Measurements from ENCODE around the gene HNRNPU. TPM values are rescaled to one million over a fixed set of nuclear protein-coding genes. Genes with fewer than 3 reads are reported as not detected.

Gene HNRNPU
- total and polyA plus RNA-seq, 10 donors = 121 to 457 (median 280) TPM

DNA sequence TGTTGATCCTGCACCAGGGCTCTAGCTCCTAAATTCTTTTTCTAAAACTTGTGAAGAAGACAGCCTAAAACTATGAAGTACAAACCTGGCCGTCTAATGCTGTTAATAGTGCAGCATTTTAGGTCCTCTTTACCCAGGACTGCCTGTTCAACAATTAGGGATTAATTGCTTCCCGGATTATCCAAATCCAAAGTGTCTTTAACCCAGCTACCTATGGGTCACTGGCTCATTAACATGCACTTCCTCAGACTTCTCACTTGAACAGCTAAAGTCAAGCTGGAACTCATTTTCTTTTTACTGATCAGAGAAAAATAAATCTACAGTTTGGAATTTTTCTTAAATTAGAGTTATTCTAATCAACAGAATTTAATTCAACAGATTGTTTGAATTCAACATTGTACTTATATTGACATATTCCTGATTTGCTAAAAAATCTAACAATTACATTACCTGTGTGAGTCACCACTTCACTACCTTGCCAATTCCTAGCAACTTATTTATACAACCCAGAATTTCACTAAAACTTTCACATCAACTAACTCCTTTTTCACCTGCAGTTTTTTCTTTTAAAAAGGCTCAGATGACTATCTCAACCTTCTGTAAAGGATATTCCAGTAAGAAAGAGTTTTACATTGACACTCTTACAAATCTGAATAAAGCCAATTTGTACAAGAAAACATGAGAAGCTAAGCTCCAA lies 3.3 kb downstream of the HNRNPU start:
- peaks cover 58 to 79% (median 75%) of the 10 kb centered on the region in 6 donors for H3K4me1 ChIP-seq
- H3K27ac ChIP-seq = peak overlapping the region in 7 of 8 donors; percentile 30 to 100 (median 100)
- no peaks in the 10 kb centered on the region for H3K27me3 ChIP-seq (replicated peaks in 1 of 7)
- WGBS, 5 donors = 8 to 15% (median 14%) methylated on average over 2 of the region's 2 CpGs
- no peak for DNase-seq
- intact Hi-C loops (cut with DNase I; ENCODE audit: low total_unique reads) = no loop called here
- peak overlapping the region in 7 of 8 donors; percentile 71 to 97 (median 91) for H3K4me3 ChIP-seq
- TF ChIP-seq POLR2AphosphoS5 (IDR thresholded peaks at IDR 0.05) (no peak), CTCF (IDR thresholded peaks at IDR 0.05 in 8 of 11, conservative IDR thresholded peaks at IDR 0.05 in 3 of 11) (no peak), POLR2A (IDR thresholded peaks at IDR 0.05) (no peak)
- H3K9me3 ChIP-seq = no peaks in the 10 kb centered on the region
- peaks cover 0 to 60% (median 48%) of the 10 kb centered on the region in 6 donors for H3K36me3 ChIP-seq

- H3K36me3 ChIP-seq = peaks cover 0 to 69% (median 57%) of the 10 kb centered on the region in 6 donors
- WGBS, 5 donors = 65 to 72% (median 70%) methylated on average over 9 of the region's 9 CpGs
- peak overlapping the region in 3 of 8 donors; percentile 100 for H3K27ac ChIP-seq
These were observed 4.3 kb downstream of the HNRNPU start for GRCh38 chr1:244860078-244860477.

GRCh38 chr1:244858357-244858756 lies 6.0 kb downstream of the HNRNPU start:
- intact Hi-C loops (cut with DNase I; ENCODE audit: low total_unique reads) = no loop called here
- H3K9me3 ChIP-seq = no peaks in the 10 kb centered on the region
- no peak for TF ChIP-seq POLR2A (IDR thresholded peaks at IDR 0.05)
- TF ChIP-seq POLR2AphosphoS5 (IDR thresholded peaks at IDR 0.05) = no peak
- H3K27me3 ChIP-seq (replicated peaks in 1 of 7) = no peaks in the 10 kb centered on the region
- WGBS, 5 donors = 63 to 84% (median 71%) methylated on average over 1 of the region's 1 CpG
- peaks cover 77 to 94% (median 90%) of the 10 kb centered on the region in 6 donors for H3K4me1 ChIP-seq
- H3K27ac ChIP-seq = peak overlapping the region in 1 of 8 donors; percentile 12
- no peak overlapping the region for H3K4me3 ChIP-seq
- H3K36me3 ChIP-seq = peaks cover 0 to 87% (median 73%) of the 10 kb centered on the region in 6 donors
- DNase-seq = no peak

More at GRCh38 chr1:244860078-244860477, 4.3 kb downstream of the HNRNPU start:
- no peaks in the 10 kb centered on the region for H3K27me3 ChIP-seq (replicated peaks in 1 of 7)
- H3K4me3 ChIP-seq = peak overlapping the region in 4 of 8 donors; percentile 88 to 93 (median 92)
- H3K9me3 ChIP-seq = no peaks in the 10 kb centered on the region
- no peak for TF ChIP-seq POLR2A (IDR thresholded peaks at IDR 0.05)
- no peak for TF ChIP-seq CTCF (IDR thresholded peaks at IDR 0.05 in 8 of 11, conservative IDR thresholded peaks at IDR 0.05 in 3 of 11)
- no peak for TF ChIP-seq POLR2AphosphoS5 (IDR thresholded peaks at IDR 0.05)
- no peak for DNase-seq
- H3K4me1 ChIP-seq = peaks cover 66 to 79% (median 75%) of the 10 kb centered on the region in 6 donors
- intact Hi-C loops (cut with DNase I; ENCODE audit: low total_unique reads) = no loop called here

DNA sequence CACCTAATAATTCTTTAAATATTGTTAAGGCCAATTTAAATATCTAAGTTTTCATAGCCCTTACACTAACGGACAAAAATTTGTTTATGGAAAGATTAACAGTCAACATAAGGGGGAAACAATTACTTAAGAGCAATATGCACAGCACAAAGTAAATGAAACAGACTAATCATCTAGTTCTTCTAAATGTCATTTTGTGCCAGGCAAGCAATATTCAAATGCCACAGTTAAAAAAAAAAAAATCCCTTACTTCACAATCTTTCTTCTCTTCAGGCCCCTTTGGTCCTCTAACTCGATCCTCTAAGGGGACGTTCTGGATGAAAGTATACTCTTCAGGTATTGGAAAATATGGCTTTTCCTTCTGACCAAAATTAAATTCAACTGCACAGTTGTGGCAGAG lies 6.6 kb downstream of the HNRNPU start:
- no peak for DNase-seq
- Histone ChIP-seq H3K36me3 (peaks cover 0 to 93% (median 78%) of the 10 kb centered on the region in 6 donors), H3K9me3 (no peaks in the 10 kb centered on the region), H3K4me3 (no peak overlapping the region), H3K27ac (peak overlapping the region in 1 of 8 donors; percentile 12), H3K27me3 (replicated peaks in 1 of 7) (no peaks in the 10 kb centered on the region), H3K4me1 (peaks cover 77 to 99% (median 94%) of the 10 kb centered on the region in 6 donors)
- intact Hi-C loops (cut with DNase I; ENCODE audit: low total_unique reads) = no loop called here
- WGBS, 5 donors = 67 to 80% (median 73%) methylated on average over 3 of the region's 3 CpGs
- TF ChIP-seq POLR2AphosphoS5 (IDR thresholded peaks at IDR 0.05) = no peak
- TF ChIP-seq POLR2A (IDR thresholded peaks at IDR 0.05) = no peak
- no peak for TF ChIP-seq CTCF (IDR thresholded peaks at IDR 0.05 in 8 of 11, conservative IDR thresholded peaks at IDR 0.05 in 3 of 11)

Data from spleen (tissue), 11 donors.